RKO (cell line): ENCODE measurements around the gene ZDHHC8.
A peak's percentile ranks its signal among the peaks of the same experiment; 100 is the strongest.

Experiments used
- DNase-seq: peaks from one replicate; pipeline ENCODE4 v3.0.0-alpha.2; 2016; ENCODE audit warnings: low spot score

ZDHHC8 gene

GRCh38 chr22:20142711-20143621 lies 11.4 kb downstream of the ZDHHC8 start:
- DNase-seq, result no peak

GRCh38 chr22:20143883-20144665 lies 12.5 kb downstream of the ZDHHC8 start:
- DNase-seq, result no peak

GRCh38 chr22:20145206-20145831 lies 13.7 kb downstream of the ZDHHC8 start:
- DNase-seq, result no peak

- no peak for DNase-seq
These were observed 14.2 kb downstream of the ZDHHC8 start for GRCh38 chr22:20145832-20146223.

GRCh38 chr22:20146777-20147176 lies 15.2 kb downstream of the ZDHHC8 start:
- no peak for DNase-seq

GRCh38 chr22:20147237-20147988 lies 15.8 kb downstream of the ZDHHC8 start:
- DNase-seq, result no peak

GRCh38 chr22:20148414-20148813 lies 16.8 kb downstream of the ZDHHC8 start:
- no peak for DNase-seq

GRCh38 chr22:20149257-20150250 lies 17.9 kb downstream of the ZDHHC8 start:
- no peak for DNase-seq

- DNase-seq, result no peak
These were observed 19.0 kb downstream of the ZDHHC8 start, which contains the start of gene CCDC188 for GRCh38 chr22:20150381-20151275. Gene CCDC188, minus strand, starts transcription at chr22:20151055. Its CDS starts 69 bp downstream, at chr22:20150986.

- no peak for DNase-seq
These were observed 19.6 kb downstream of the ZDHHC8 start for GRCh38 chr22:20151276-20151588.

GRCh38 chr22:20152464-20152890 lies 20.9 kb downstream of the ZDHHC8 start:
- DNase-seq, result no peak

- DNase-seq, result no peak
These were observed 22.3 kb downstream of the ZDHHC8 start for GRCh38 chr22:20153945-20154344.

- DNase-seq, result no peak
These were observed 23.1 kb downstream of the ZDHHC8 start for GRCh38 chr22:20154602-20155187.

GRCh38 chr22:20155330-20156041 lies 23.9 kb downstream of the ZDHHC8 start:
- no peak for DNase-seq

- DNase-seq, result no peak
These were observed 24.4 kb downstream of the ZDHHC8 start for GRCh38 chr22:20156042-20156389.

- peak; percentile 59 for DNase-seq
These were observed 25.2 kb downstream of the ZDHHC8 start for GRCh38 chr22:20156611-20157429.

- no peak for DNase-seq
These were observed 26.0 kb downstream of the ZDHHC8 start for GRCh38 chr22:20157430-20158183.
